GM12878 (cell line): ENCODE results near the gene SLC9A7. TPM values are rescaled to one million over a fixed set of nuclear protein-coding genes. Genes with fewer than 3 reads are reported as not detected.

ENCODE experiments used
- ATF2 ChIP-seq: IDR thresholded peaks from 2 replicates; pipeline ENCODE4 v1.6.1; 2012; ENCODE audit warnings: low read length, inconsistent platforms
- ATF3 ChIP-seq: IDR thresholded peaks from 2 replicates; pipeline ENCODE4 v1.6.1; 2011; ENCODE audit warnings: low read depth, mild to moderate bottlenecking, low read length, moderate library complexity, borderline replicate concordance; ENCODE audit errors: extremely low read depth
- BACH1 ChIP-seq: fragments of 450-650 bp; IDR thresholded peaks from 2 replicates; pipeline ENCODE4 v1.6.1; 2017; ENCODE audit warnings: mild to moderate bottlenecking, borderline replicate concordance
- CREB1 ChIP-seq: IDR thresholded peaks from 2 replicates; pipeline ENCODE4 v1.6.1; 2012; ENCODE audit warnings: low read depth, mild to moderate bottlenecking, inconsistent platforms
- E4F1 ChIP-seq: fragments of 450-650 bp; IDR thresholded peaks from 2 replicates; pipeline ENCODE4 v1.6.1; 2018; ENCODE audit warnings: borderline replicate concordance, mild to moderate bottlenecking; ENCODE audit not compliant: partially characterized antibody
- EZH2 ChIP-seq: IDR thresholded peaks from 2 replicates; pipeline ENCODE4 v1.6.1; 2012; ENCODE audit warnings: low read depth, mild to moderate bottlenecking, control low read depth, inconsistent platforms, low read length, borderline replicate concordance; ENCODE audit not compliant: control insufficient read depth
- FOS ChIP-seq: IDR thresholded peaks from 3 replicates; pipeline ENCODE4 v1.6.1; 2011; ENCODE audit warnings: borderline replicate concordance; ENCODE audit not compliant: insufficient read length; ENCODE audit errors: extremely low read depth
- IKZF2 ChIP-seq, 2 experiments: fragments of 450-650 bp; IDR thresholded peaks; 2 replicates each; pipeline ENCODE4 v1.6.1; 2017; ENCODE audit warnings: mild to moderate bottlenecking in 2 of 2, moderate library complexity in 2 of 2
- MTA3 ChIP-seq: IDR thresholded peaks from 2 replicates; pipeline ENCODE4 v1.6.1; 2012; ENCODE audit warnings: low read length, inconsistent platforms, borderline replicate concordance
- NFYA ChIP-seq: IDR thresholded peaks from 2 replicates; pipeline ENCODE4 v1.6.1; 2011; ENCODE audit warnings: low read depth, mild to moderate bottlenecking, low read length, improper control_type of control experiment, borderline replicate concordance
- NFYB ChIP-seq: IDR thresholded peaks from 2 replicates; pipeline ENCODE4 v1.6.1; 2011; ENCODE audit warnings: low read depth, mild to moderate bottlenecking, low read length, improper control_type of control experiment, moderate library complexity; ENCODE audit not compliant: insufficient read depth
- NR2C1 ChIP-seq: fragments of 450-650 bp; IDR thresholded peaks from 2 replicates; pipeline ENCODE4 v1.6.1; 2017; ENCODE audit warnings: antibody characterized with exemption, mild to moderate bottlenecking, moderate library complexity
- NR2F1 ChIP-seq: fragments of 450-650 bp; conservative IDR thresholded peaks from 2 replicates; pipeline ENCODE4 v1.6.1; 2017; ENCODE audit warnings: mild to moderate bottlenecking
- POLR2AphosphoS5 ChIP-seq: IDR thresholded peaks from 2 replicates; pipeline ENCODE4 v1.6.1; 2011; ENCODE audit warnings: mild to moderate bottlenecking, low read length, inconsistent platforms
- RAD51 ChIP-seq: fragments of 450-650 bp; IDR thresholded peaks from 2 replicates; pipeline ENCODE4 v1.6.1; 2016; ENCODE audit warnings: moderate library complexity, mild to moderate bottlenecking, inconsistent platforms
- RBBP5 ChIP-seq: fragments of 200-600 bp; sonication (generic); conservative IDR thresholded peaks from 2 replicates; pipeline ENCODE4 v1.6.1; 2016
- SMAD1 ChIP-seq: fragments of 450-650 bp; IDR thresholded peaks from 2 replicates; pipeline ENCODE4 v1.6.1; 2018; ENCODE audit warnings: mild to moderate bottlenecking, low read depth; ENCODE audit not compliant: partially characterized antibody
- SREBF2 ChIP-seq: IDR thresholded peaks from 2 replicates; pipeline ENCODE4 v1.6.1; 2012; ENCODE audit warnings: mild to moderate bottlenecking, low read length
- STAT1 ChIP-seq: fragments of 450-650 bp; conservative IDR thresholded peaks from 2 replicates; pipeline ENCODE4 v1.6.1; 2014; ENCODE audit warnings: antibody characterized with exemption, mild to moderate bottlenecking
- SUPT20H ChIP-seq: IDR thresholded peaks from 2 replicates; pipeline ENCODE4 v1.6.1; 2011; ENCODE audit warnings: low read depth, mild to moderate bottlenecking, low read length, moderate library complexity, borderline replicate concordance; ENCODE audit not compliant: control insufficient read depth
- ZNF207 ChIP-seq: fragments of 450-650 bp; IDR thresholded peaks from 2 replicates; pipeline ENCODE4 v1.6.1; 2014; ENCODE audit warnings: antibody characterized with exemption, mild to moderate bottlenecking, borderline replicate concordance
- ZNF274 ChIP-seq: IDR thresholded peaks from one replicate; pipeline ENCODE4 v1.8.0; 2011; ENCODE audit not compliant: insufficient read length, insufficient read depth
- ZNF384 ChIP-seq: IDR thresholded peaks from 2 replicates; pipeline ENCODE4 v1.6.1; 2012; ENCODE audit warnings: low read depth, mild to moderate bottlenecking, low read length, improper control_type of control experiment, borderline replicate concordance
- ZNF622 ChIP-seq: fragments of 450-650 bp; IDR thresholded peaks from 2 replicates; pipeline ENCODE4 v1.6.1; 2017; ENCODE audit warnings: mild to moderate bottlenecking, inconsistent platforms
- polyA plus RNA-seq, 11 experiments: library from polyadenylated mRNA; depleted of rRNA in 4 of 11; unstranded in 6 of 11; stranded (reverse) in 5 of 11; fragments of >200 nt; fragmentation: Nextera tagmentation in 4 of 11; fragmentation: Illumina TruSeq in 1 of 11; extraction: Ambion mirVana in 4 of 11; extraction: Trizol in 1 of 11; gene quantifications; 1 replicate in 1 of 11; 2 replicates in 10 of 11; pipeline versions ENCODE4 v1.2.1 to v1.2.3, GENCODE V29; 2011 to 2016; ENCODE audit warnings: inconsistent platforms in 2 of 11, missing spikeins in 2 of 11, low read depth in 1 of 11
- total RNA-seq, 4 experiments: library from RNA; depleted of rRNA in 3 of 4; stranded (reverse); fragments of >200 nt in 3 of 4; fragmentation: Illumina TruSeq in 1 of 4; extraction: Trizol in 1 of 4; gene quantifications; 2 replicates each; pipeline versions ENCODE4 v1.2.1 to v1.2.3, GENCODE V29; 2013 to 2021

SLC9A7 gene
- total and polyA plus RNA-seq, 10 of the 15 experiments (the other 5 are each of a cell fraction or from before 2014, with no cell fraction given): 5.0 to 62.8 (median 30.5) TPM

GRCh38 chrX:46628460-46629371 is 130.2 kb downstream of the SLC9A7 start (continued):
- TF ChIP-seq ZNF622 (no peak), SREBF2 (no peak), FOS (no peak), ZNF384 (peak; percentile 43), ZNF274 (no peak), SUPT20H (no peak), NFYA (no peak), NR2C1 (no peak), NFYB (0 out of 2 replicates have a peak, but pooled peaks have one; percentile 9), EZH2 (no peak), E4F1 (no peak), ZNF207 (no peak), CREB1 (peak; percentile 15; the same call in 1 of the 2 replicates), ATF2 (peak; percentile 95), IKZF2 (IDR thresholded peaks at IDR 0.05) (peak; percentile 93 to 95), BACH1 (peak; percentile 33; the same call in 1 of the 2 replicates), MTA3 (peak; percentile 74; the same call in 1 of the 2 replicates), POLR2AphosphoS5 (peak; percentile 39; the same call in 1 of the 2 replicates), NR2F1 (peak; percentile 98), ATF3 (no peak), RAD51 (peak; percentile 89), RBBP5 (no peak), SMAD1 (no peak), STAT1 (no peak)
